ENCODE data around the gene SDCCAG8.

SDCCAG8 gene

GRCh38 chr1:243286409-243287122 is 30.7 kb downstream of the SDCCAG8 start:
- TF ChIP-seq, protein P1, sequence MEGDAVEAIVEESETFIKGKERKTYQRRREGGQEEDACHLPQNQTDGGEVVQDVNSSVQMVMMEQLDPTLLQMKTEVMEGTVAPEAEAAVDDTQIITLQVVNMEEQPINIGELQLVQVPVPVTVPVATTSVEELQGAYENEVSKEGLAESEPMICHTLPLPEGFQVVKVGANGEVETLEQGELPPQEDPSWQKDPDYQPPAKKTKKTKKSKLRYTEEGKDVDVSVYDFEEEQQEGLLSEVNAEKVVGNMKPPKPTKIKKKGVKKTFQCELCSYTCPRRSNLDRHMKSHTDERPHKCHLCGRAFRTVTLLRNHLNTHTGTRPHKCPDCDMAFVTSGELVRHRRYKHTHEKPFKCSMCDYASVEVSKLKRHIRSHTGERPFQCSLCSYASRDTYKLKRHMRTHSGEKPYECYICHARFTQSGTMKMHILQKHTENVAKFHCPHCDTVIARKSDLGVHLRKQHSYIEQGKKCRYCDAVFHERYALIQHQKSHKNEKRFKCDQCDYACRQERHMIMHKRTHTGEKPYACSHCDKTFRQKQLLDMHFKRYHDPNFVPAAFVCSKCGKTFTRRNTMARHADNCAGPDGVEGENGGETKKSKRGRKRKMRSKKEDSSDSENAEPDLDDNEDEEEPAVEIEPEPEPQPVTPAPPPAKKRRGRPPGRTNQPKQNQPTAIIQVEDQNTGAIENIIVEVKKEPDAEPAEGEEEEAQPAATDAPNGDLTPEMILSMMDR (IDR thresholded peaks at IDR 0.05; ENCODE audit: low read depth, low read length), result no peak
- no peak overlapping the region for H3K4me3 ChIP-seq (ENCODE audit: low read depth, low read length)

DNA sequence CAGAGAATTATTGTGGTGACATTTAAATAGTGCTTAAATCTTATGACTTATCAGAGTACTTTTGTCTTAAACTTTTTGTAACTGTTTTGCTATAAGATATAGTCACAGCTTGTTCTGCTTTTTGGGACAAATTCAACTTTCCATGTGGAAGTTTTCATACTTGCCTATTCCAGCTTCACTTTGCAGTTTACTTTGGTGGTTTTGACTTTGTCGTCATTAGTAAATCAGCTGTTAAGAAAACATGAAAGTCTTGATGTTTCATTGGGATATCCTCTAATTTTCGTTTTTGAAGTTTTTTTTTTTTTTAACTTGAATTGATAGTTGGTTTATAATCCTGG is 31.3 kb downstream of the SDCCAG8 start:
- H3K4me3 ChIP-seq (ENCODE audit: low read depth, low read length), result no peak overlapping the region
- TF ChIP-seq, protein P1 (IDR thresholded peaks at IDR 0.05; ENCODE audit: low read depth, low read length), result no peak

- TF ChIP-seq, protein P1 (IDR thresholded peaks at IDR 0.05; ENCODE audit: low read depth, low read length), result no peak
Measured at GRCh38 chr1:243287652-243288051, 31.8 kb downstream of the SDCCAG8 start.

GRCh38 chr1:243288062-243288461 is 32.2 kb downstream of the SDCCAG8 start:
- TF ChIP-seq, protein P1 (IDR thresholded peaks at IDR 0.05; ENCODE audit: low read depth, low read length), result no peak
- H3K4me3 ChIP-seq (ENCODE audit: low read depth, low read length), result no peak overlapping the region

More at GRCh38 chr1:243287652-243288051, 31.8 kb downstream of the SDCCAG8 start:
- no peak overlapping the region for H3K4me3 ChIP-seq (ENCODE audit: low read depth, low read length)

GRCh38 chr1:243291292-243291691 is 35.5 kb downstream of the SDCCAG8 start:
- no peak overlapping the region for H3K4me3 ChIP-seq (ENCODE audit: low read depth, low read length)
- TF ChIP-seq, protein P1 (IDR thresholded peaks at IDR 0.05; ENCODE audit: low read depth, low read length), result no peak

DNA sequence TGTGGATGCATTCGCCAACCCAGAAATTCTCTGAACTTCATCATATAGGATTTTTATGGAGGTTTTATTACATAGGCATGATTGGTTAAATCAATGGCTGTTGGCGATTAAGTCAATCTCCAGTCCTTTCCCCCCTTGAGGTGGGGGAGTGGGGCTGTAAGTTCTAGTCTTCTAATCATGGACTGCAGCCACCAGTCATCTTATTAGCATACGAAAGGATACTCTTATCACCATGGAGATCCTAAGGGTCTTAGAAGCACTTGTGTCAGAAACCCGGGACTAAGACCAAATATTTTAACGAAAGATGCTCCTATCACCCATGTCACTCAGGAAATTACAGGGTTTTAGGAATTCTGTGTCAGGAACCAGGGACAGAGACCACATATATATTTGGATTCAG is 36.3 kb downstream of the SDCCAG8 start:
- no peak overlapping the region for H3K4me3 ChIP-seq (ENCODE audit: low read depth, low read length)
- TF ChIP-seq, protein P1 (IDR thresholded peaks at IDR 0.05; ENCODE audit: low read depth, low read length), result no peak

DNA sequence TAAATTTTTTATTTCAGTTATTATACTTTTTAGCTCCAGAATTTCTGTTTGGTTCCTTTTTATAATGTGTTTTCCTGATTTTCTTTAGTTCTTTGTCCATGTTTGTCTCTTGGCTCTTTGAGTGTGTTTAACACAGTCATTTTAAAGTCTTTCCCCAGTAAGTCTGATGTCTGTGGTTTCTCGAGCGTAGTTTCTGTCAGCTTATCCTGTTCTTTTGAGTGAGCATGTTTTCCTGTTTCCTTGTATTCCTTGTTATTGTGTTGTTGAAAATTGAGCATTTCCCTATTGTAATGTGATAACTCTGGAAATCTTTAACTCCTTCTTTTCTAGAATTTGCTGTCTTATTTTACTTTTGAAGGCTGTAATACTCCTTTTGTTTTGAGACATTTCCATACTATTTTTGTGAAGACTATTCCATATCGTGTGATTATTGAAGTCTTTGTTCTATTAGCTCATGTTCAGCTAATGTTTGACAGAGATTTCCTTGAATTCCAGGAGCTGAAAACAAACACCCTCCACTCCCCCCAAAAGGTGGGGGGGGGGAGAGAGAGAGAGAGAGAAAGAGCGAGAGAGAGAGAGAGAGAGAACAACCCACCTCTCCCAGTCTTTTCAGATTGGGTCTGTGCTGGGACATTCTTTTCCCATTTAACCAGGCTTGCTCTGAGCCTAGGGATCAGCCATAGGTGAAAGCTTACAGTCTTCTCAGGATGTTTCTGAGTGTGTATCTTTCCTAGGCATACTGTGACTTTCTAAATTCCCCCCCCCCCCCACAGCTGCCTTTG is 38.3 kb downstream of the SDCCAG8 start:
- TF ChIP-seq, protein P1 (IDR thresholded peaks at IDR 0.05; ENCODE audit: low read depth, low read length), result no peak
- no peak overlapping the region for H3K4me3 ChIP-seq (ENCODE audit: low read depth, low read length)
